ENCODE results near the gene JDP2. TPM values are rescaled to one million over a fixed set of nuclear protein-coding genes. Genes with fewer than 3 reads are reported as not detected.
A peak's percentile ranks its signal among the peaks of the same experiment; 100 is the strongest.

Gene JDP2
- total RNA-seq, 2 experiments from 2014 or later = 2.6 to 2.9 TPM

- Mint-ChIP-seq H3K27me3 (no peaks in the 10 kb centered on the region), H3K36me3 (ENCODE audit: low read depth) (no peaks in the 10 kb centered on the region), H3K9me3 (peaks cover 3% of the 10 kb centered on the region), H3K4me3 (no peak overlapping the region), H3K4me1 (peaks cover 17% of the 10 kb centered on the region), H3K27ac (no peak overlapping the region)
- CTCF ChIA-PET = no interaction called here
- POLR2A ChIA-PET = no interaction called here
- peak; percentile 50 for DNase-seq
These were observed 8.7 kb upstream of the JDP2 start for GRCh38 chr14:75418850-75419768.

- H3K4me1 Mint-ChIP-seq = peaks cover 23% of the 10 kb centered on the region
- peaks cover 10% of the 10 kb centered on the region for H3K9me3 Mint-ChIP-seq
- POLR2A ChIA-PET = no interaction called here
- CTCF ChIA-PET = no interaction called here
- no peak overlapping the region for H3K4me3 Mint-ChIP-seq
- no peak for DNase-seq
- H3K27ac Mint-ChIP-seq = no peak overlapping the region
- no peaks in the 10 kb centered on the region for H3K36me3 Mint-ChIP-seq (ENCODE audit: low read depth)
- H3K27me3 Mint-ChIP-seq = peaks cover 18% of the 10 kb centered on the region
These were observed 5.7 kb upstream of the JDP2 start for GRCh38 chr14:75422169-75422568.

- H3K4me3 Mint-ChIP-seq = no peak overlapping the region
- ChIA-PET CTCF (interaction anchor here (1.3 to 1.6 kb wide), 3 partner anchors 11 to 137 kb away, joined by 3 to 4 read pairs (median 3); no protein-coding TSS in a partner anchor), POLR2A (interaction anchor here (1.2 kb wide), 1 partner anchor 28 kb away, joined by 4 read pairs; no protein-coding TSS in a partner anchor)
- H3K36me3 Mint-ChIP-seq (ENCODE audit: low read depth) = no peaks in the 10 kb centered on the region
- peaks cover 17% of the 10 kb centered on the region for H3K4me1 Mint-ChIP-seq
- DNase-seq = no peak
- H3K27me3 Mint-ChIP-seq = peaks cover 28% of the 10 kb centered on the region
- peaks cover 10% of the 10 kb centered on the region for H3K9me3 Mint-ChIP-seq
- no peak overlapping the region for H3K27ac Mint-ChIP-seq
These were observed 3.3 kb upstream of the JDP2 start for GRCh38 chr14:75424496-75424895.

- H3K9me3 Mint-ChIP-seq = peaks cover 10% of the 10 kb centered on the region
- no peak overlapping the region for H3K4me3 Mint-ChIP-seq
- no peak overlapping the region for H3K27ac Mint-ChIP-seq
- ChIA-PET CTCF (interaction anchor here (1.4 kb wide), 1 partner anchor 63 kb away, joined by 3 read pairs; no protein-coding TSS in a partner anchor), POLR2A (interaction anchor here (1.2 kb wide), 1 partner anchor 29 kb away, joined by 4 read pairs; no protein-coding TSS in a partner anchor)
- H3K4me1 Mint-ChIP-seq = peaks cover 9% of the 10 kb centered on the region
- DNase-seq = no peak
- peaks cover 34% of the 10 kb centered on the region for H3K27me3 Mint-ChIP-seq
- H3K36me3 Mint-ChIP-seq (ENCODE audit: low read depth) = no peaks in the 10 kb centered on the region
These were observed 2.4 kb upstream of the JDP2 start for GRCh38 chr14:75425446-75425845.

- Mint-ChIP-seq H3K4me3 (peak overlapping the region; percentile 53), H3K27ac (peak overlapping the region; percentile 2), H3K4me1 (peaks cover 9% of the 10 kb centered on the region), H3K36me3 (ENCODE audit: low read depth) (no peaks in the 10 kb centered on the region), H3K27me3 (peaks cover 39% of the 10 kb centered on the region), H3K9me3 (peaks cover 10% of the 10 kb centered on the region)
- DNase-seq = no peak
- ChIA-PET POLR2A (no interaction called here), CTCF (no interaction called here)
These were observed 1.3 kb upstream of the JDP2 start for GRCh38 chr14:75426332-75427125.

- POLR2A ChIA-PET = interaction anchor here (1.1 kb wide), 1 partner anchor 60 kb away, joined by 4 read pairs; no protein-coding TSS in a partner anchor
- no peak for DNase-seq
- no peaks in the 10 kb centered on the region for H3K36me3 Mint-ChIP-seq (ENCODE audit: low read depth)
- peaks cover 9% of the 10 kb centered on the region for H3K4me1 Mint-ChIP-seq
- CTCF ChIA-PET = no interaction called here
- peak overlapping the region; percentile 2 for H3K27ac Mint-ChIP-seq
- peak overlapping the region; percentile 53 for H3K4me3 Mint-ChIP-seq
- H3K9me3 Mint-ChIP-seq = peaks cover 10% of the 10 kb centered on the region
- H3K27me3 Mint-ChIP-seq = peaks cover 39% of the 10 kb centered on the region
These were observed 718 bp upstream of the JDP2 start for GRCh38 chr14:75427126-75427481.

GRCh38 chr14:75428230-75429104 is 645 bp downstream of the JDP2 start:
- Mint-ChIP-seq H3K36me3 (ENCODE audit: low read depth) (no peaks in the 10 kb centered on the region), H3K4me1 (peaks cover 9% of the 10 kb centered on the region), H3K4me3 (peak overlapping the region; percentile 66), H3K27me3 (peaks cover 39% of the 10 kb centered on the region), H3K27ac (no peak overlapping the region), H3K9me3 (peaks cover 10% of the 10 kb centered on the region)
- peak; percentile 26 for DNase-seq
- CTCF ChIA-PET = no interaction called here
- POLR2A ChIA-PET = interaction anchor here (0.8 to 1.1 kb wide), 3 partner anchors 12 to 94 kb away, joined by 3 to 4 read pairs (median 3); no protein-coding TSS in a partner anchor

- POLR2A ChIA-PET = no interaction called here
- CTCF ChIA-PET = no interaction called here
- peak overlapping the region; percentile 66 for H3K4me3 Mint-ChIP-seq
- peaks cover 2% of the 10 kb centered on the region for H3K9me3 Mint-ChIP-seq
- H3K4me1 Mint-ChIP-seq = peaks cover 9% of the 10 kb centered on the region
- DNase-seq = no peak
- H3K27ac Mint-ChIP-seq = no peak overlapping the region
- H3K36me3 Mint-ChIP-seq (ENCODE audit: low read depth) = no peaks in the 10 kb centered on the region
- peaks cover 40% of the 10 kb centered on the region for H3K27me3 Mint-ChIP-seq
These were observed 1.7 kb downstream of the JDP2 start for GRCh38 chr14:75429562-75429961.

GRCh38 chr14:75430116-75430515 is 2.3 kb downstream of the JDP2 start:
- Mint-ChIP-seq H3K27me3 (peaks cover 40% of the 10 kb centered on the region), H3K36me3 (ENCODE audit: low read depth) (no peaks in the 10 kb centered on the region), H3K9me3 (peaks cover 2% of the 10 kb centered on the region), H3K4me3 (no peak overlapping the region), H3K27ac (no peak overlapping the region), H3K4me1 (peaks cover 10% of the 10 kb centered on the region)
- ChIA-PET CTCF (no interaction called here), POLR2A (no interaction called here)
- DNase-seq = no peak

GRCh38 chr14:75430526-75430925 is 2.7 kb downstream of the JDP2 start:
- Mint-ChIP-seq H3K9me3 (peaks cover 2% of the 10 kb centered on the region), H3K27me3 (peaks cover 39% of the 10 kb centered on the region), H3K36me3 (ENCODE audit: low read depth) (no peaks in the 10 kb centered on the region), H3K27ac (no peak overlapping the region), H3K4me1 (peaks cover 15% of the 10 kb centered on the region), H3K4me3 (no peak overlapping the region)
- ChIA-PET POLR2A (no interaction called here), CTCF (no interaction called here)
- DNase-seq = no peak

- Mint-ChIP-seq H3K4me3 (no peak overlapping the region), H3K27me3 (peaks cover 35% of the 10 kb centered on the region), H3K9me3 (no peaks in the 10 kb centered on the region), H3K4me1 (peaks cover 19% of the 10 kb centered on the region), H3K27ac (no peak overlapping the region), H3K36me3 (ENCODE audit: low read depth) (no peaks in the 10 kb centered on the region)
- CTCF ChIA-PET = no interaction called here
- POLR2A ChIA-PET = no interaction called here
- DNase-seq = no peak
These were observed 3.2 kb downstream of the JDP2 start for GRCh38 chr14:75430976-75431375.

GRCh38 chr14:75431827-75432226 is 4.0 kb downstream of the JDP2 start:
- H3K27ac Mint-ChIP-seq = no peak overlapping the region
- no peaks in the 10 kb centered on the region for H3K9me3 Mint-ChIP-seq
- no peaks in the 10 kb centered on the region for H3K36me3 Mint-ChIP-seq (ENCODE audit: low read depth)
- ChIA-PET POLR2A (no interaction called here), CTCF (no interaction called here)
- no peak overlapping the region for H3K4me3 Mint-ChIP-seq
- H3K4me1 Mint-ChIP-seq = peaks cover 16% of the 10 kb centered on the region
- peaks cover 27% of the 10 kb centered on the region for H3K27me3 Mint-ChIP-seq
- no peak for DNase-seq

Data from activated CD4-positive, alpha-beta memory T cell treated with anti-CD3 and anti-CD28 coated beads, Interleukin-2, amount 10 ng/mL, durations not matched to agents 7 days and 5 days (primary cell).